SKM-1 treated with dmso at 0.1 percent for 144 hours (cell line): ENCODE data around the gene UBN2.
"Not testable (repeated sequence)": the region's sequence is repeated elsewhere in the genome, so short reads cannot be mapped to it uniquely, and the experiment has no call there.

ENCODE experiments used
- DNase-seq: peaks from one replicate; lab custom pipeline; 2025; ENCODE audit not compliant: unreplicated experiment; lab: John Stamatoyannopoulos, UW

Gene UBN2

DNA sequence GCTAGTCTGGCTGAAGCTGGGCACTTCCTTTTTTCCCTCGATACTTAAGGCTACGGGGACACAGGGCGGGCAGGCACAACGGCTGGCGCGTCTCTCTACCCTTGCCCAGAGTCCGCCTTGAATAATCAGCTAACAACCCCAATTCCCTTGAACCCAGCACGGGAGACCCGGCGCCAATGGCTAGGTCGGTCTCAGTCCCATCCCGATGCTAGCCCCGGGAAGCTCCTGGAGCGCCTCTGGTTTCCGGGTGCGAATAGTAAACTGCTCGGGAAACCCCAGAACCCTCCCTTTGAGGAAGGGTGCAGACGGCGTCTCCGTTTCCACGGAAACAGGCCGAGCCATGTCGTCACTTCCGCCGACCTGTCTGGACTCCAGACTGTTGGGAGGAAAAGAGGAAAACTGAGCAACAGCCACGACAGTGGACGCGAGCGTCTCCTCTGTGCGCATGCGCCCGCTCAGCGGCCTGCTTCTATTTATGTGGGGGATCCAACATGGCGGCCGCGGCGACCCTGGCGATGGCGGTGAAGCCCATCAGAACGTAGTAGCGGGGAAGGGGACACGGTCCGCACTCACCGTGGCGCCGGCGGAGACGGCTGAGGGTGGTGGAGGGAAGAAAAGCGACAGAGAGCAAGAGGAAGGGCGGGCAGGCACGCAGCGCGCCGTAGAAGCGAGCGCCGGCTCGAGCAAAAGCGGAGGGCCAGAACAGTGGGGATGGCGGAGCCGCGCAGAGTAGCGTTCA, at the start of gene UBN2:
UBN2 (plus strand) TSS at position 464 of the 739 bp plus-strand sequence; CDS start at position 712, 248 bp downstream.
- peak; percentile 94 for DNase-seq

DNA sequence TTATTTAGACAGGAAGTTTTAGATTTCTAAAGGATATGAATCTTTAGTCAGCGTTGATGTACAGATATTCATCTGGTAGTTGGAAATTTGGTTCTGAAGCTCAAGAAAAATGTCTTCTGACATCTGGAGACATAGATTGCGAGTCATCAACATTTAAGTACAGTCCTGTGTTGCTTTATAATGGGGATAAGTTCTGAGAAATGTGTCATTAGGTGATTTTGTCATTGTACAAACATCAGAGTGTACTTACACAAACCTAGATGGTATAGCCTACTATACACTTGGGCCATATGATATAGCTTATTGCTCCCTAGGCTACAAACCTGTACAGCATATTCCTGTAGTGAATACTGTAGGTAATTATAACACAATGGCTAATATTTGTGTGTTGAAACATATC, 49.6 kb upstream of the UBN2 start:
- no peak for DNase-seq

DNA sequence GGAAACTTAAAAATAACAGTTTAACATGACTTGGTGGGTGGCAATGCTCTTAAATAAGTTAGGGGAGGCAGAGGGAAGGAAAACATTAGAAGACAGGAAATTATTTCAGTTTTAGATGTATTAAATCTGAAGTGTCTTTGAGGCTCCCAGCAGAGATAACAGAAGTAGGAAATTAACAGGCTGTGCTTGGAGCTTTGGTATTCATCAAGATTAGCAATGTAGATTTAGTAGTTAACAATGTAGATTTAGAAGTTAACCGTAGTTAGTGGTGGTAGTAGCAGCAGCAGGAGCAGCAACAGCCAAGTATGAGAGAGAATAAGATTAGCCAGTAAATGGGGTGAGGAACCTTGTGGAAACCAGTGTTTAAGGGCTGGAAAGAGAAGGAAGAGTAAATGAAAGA, 48.7 kb upstream of the UBN2 start:
- no peak for DNase-seq

DNA sequence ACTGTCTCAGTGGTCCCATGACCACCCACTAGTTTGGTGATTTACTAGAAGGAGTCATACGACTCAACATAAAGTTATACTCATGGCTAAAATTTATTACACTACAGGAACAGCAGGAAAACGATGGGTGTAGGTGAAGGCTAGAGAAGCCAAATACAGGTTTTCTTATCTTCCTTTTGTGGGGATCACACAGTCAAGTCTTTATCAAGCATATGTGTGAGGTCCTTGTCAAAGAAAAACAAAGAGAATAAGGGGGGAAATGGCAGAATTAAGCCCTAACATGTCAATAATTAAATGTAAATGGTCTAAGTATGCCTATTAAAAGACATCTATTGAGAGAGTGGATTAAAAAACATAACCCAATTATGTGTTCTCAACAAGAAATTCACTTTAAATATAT, 47.8 kb upstream of the UBN2 start:
- DNase-seq = no peak

DNA sequence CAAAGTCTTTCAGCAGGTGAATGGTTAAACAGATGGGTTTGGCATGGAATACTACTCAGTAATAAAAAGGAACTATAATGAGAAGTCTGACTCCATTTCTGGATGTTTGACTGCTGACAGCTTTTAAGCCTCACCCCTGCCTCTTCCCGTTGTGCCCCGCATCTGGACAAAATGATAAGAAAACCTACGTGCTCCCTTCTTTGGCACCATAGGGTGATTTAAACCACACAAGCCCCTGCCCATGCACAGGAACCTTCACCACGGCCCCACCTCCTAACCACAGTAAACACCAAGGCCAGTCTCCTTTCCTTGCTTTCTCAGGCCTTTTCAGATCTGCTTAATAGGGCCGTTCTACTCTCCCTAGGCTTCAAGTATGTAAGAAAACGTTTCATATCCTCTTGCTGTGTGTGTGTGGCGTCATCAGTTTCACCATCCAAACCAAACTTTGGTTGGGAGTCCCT, 47.1 kb upstream of the UBN2 start:
- peak; percentile 11 for DNase-seq

DNA sequence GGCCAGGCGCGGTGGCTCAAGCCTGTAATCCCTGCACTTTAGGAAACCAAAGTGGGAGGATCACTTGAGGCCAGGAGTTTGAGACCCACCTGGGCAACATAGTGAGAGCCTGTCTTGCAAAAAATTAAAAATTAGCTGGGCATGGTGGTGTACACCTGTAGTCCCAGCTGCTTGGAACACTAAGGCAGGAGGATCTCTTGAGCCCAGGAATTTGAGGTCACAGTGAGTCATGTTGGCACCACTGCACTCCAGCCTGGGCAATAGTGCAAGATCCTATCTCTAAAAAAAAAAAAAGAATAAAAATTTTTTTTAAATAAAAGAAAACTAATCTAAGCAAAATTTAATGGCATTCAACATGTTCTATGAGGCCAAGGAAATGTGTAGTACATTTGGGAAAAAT, 44.9 kb upstream of the UBN2 start:
- no peak for DNase-seq

DNA sequence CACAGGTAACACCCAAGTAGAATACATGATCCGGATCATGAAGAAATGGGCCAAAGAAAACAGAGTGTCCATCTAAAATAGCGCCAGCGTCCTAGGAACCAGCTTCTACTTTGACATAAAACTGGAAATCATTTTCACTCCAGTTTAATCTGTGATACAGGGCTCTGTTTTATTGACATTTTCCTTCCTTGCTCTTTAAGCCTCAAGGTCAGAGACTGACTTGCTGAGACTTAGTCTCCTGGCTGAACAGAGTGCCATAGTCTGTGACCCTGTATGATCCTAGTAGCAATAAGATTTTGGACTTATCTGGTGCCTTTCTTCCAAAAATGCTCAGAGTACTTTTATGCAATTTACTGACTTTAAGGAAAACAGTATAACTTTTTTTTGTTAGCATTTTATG, 41.7 kb upstream of the UBN2 start:
- DNase-seq = no peak

DNA sequence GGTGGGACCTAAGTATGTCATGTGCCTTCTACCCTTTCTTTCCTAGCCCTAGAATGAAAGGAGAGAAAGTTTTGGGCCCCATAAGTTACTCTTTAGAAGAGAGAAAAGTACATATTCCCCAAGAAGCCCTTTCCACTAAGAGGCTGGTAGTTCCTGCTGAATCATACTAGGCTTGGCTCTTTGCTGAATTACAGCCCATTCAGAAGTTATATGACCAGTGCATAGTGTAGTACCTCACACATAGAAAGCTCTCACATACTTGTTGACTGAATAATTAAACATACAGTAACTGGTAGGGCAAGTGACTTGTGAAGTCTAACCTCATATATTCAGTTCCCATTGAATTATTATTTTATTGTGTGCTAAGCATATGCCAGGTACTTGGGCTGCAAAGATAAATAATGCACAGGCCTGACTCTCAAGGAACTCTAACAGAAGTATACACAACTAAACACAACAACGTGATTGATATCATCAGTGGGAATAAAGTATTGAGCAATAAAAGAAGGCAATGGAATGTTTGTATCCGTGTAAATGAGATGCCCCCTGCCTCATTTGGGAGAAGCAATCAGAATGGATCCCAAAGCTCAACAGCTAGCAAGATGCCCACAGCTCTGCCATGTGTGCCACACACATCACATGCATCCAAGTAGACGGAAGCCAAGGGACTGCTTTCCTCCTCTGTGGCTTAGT, 38.9 kb upstream of the UBN2 start:
- DNase-seq = no peak

DNA sequence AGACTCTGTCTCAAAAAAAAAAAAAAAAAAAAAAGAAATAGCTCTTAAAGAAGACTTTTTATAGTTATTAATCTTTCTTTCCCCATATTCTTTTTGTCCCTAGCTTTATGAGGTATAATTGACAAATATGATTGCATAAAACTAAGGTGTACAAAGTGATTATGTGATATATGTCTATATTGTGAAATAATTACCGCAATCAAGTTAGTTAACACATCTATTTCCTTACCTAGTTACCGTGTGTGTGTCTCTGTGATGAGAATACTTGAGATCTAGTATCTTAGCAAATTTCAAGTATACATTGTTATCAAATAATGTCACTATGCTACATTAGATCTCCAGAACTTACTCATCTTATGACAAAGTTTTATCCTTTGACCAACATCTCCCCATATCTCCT, 30.7 kb upstream of the UBN2 start:
- DNase-seq = no peak

DNA sequence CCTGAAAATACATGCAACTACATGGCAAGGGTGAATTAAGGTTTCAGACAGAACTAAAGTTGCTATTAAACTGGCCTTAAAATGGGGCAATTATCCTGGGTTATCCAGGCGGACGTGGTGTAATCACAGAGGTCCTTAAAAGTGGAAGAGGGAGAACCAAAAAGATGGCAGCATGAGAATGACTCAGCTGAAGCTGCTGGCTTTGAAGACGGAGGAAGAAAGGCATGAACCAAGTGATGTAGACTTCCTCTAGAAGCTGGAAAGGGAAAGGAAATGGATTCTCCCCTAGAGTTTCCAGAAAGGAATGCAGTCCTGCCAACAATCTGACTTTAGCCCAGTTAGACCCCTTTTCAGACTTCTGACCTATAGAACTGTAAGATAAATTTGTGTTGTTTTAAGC, 27.0 kb upstream of the UBN2 start:
- DNase-seq = no peak

DNA sequence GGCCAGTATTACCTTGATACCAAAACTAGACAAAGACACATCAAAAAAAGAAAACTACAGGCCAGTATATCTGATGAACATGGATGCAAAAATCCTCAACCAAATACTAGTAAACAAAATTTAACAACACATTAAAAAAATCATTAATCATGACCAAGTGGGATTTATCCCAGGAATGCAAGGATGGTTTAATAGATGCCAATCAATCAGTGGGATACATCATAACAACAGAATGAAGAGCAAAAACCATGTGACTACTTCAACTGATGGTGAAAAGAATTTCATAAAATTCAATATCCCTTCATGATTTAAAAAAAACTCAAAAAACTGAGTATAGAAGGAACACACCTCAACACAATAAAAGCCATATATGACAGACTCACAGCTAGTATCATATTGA, 25.2 kb upstream of the UBN2 start:
- no peak for DNase-seq

DNA sequence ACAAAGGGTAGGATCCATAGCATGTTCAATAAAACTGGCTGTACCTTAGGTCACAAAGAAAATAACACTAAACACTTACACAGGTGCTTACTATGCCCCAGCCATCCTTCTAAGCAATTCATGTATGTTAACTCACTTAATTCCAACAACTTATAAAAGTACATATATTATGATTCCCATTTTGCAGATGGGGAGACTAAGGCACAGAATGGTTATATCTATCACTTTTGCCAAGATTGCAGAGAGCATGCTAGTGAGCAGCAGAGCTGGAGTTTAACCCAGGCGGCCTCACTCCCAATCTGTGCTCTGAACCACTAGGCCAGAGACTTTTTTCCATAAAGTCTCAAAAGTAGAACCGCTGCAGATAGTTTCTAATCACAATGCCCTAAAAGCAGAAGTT, 18.9 kb upstream of the UBN2 start:
- no peak for DNase-seq

DNA sequence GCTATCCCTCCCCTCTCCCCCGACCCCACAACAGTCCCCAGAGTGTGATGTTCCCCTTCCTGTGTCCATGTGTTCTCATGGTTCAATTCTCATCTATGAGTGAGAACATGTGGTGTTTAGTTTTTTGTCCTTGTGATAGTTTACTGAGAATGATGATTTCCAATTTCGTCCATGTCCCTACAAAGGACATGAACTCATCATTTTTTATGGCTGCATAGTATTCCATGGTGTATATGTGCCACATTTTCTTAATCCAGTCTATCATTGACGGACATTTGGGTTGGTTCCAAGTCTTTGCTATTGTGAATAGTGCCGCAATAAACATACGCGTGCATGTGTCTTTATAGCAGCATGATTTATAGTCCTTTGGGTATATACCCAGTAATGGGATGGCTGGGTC, 17.5 kb upstream of the UBN2 start:
- not testable (repeated sequence) for DNase-seq

DNA sequence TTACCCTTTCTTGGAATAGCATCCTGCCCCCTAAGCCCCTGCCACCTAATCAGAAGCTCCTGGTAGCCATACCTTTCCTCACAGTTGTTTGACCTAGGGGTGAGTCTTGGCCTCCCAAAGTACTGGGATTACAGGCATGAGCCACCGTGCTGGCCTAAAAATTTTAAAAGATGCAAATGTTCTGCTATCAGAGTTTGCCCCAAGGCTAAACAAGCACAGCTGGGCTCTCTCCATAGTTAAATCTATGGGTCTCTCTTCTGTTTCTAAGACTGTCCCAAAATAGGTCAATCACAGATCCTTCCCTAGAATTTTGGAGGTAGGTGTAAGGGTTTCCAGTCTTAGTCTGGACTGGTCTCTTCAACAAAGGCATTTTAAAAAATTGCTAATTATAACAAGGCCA, 12.9 kb upstream of the UBN2 start:
- DNase-seq = no peak

DNA sequence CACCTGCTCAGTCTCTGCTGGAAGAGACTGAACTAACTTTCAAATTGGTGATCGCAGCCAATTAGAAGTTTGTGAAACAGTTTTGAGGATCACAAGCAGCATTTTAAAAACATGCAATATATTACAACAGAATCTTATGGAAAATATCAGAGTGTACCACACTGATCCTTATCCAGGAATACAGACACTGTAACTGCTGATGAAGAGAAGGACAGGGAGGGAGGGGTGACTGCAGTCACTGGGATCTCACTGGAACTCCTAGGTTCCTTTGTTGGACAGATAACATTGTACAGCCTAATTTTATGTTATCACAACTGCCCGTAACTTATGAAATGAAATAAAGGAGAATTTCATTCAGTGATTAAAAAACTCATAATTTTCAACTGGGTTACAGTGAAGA, 6.8 kb upstream of the UBN2 start:
- DNase-seq = no peak

DNA sequence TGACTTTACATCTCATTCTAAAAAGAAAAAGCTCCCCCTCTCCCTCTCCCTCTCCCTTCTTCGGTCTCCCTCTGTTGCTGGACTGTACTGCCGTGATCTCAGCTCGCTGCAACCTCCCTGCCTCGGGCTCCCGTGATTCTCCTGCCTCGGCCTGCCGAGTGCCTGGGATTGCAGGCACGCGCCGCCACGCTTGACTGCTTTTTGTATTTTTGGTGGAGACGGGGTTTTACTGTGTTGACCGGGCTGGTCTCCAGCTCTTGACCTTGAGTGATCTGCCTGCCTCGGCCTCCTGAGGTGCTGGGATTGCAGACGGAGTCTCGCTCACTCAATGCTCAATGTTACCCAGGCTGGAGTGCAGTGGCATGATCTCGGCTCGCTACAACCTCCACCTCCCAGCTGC, 6.2 kb upstream of the UBN2 start:
- not testable (repeated sequence) for DNase-seq

DNA sequence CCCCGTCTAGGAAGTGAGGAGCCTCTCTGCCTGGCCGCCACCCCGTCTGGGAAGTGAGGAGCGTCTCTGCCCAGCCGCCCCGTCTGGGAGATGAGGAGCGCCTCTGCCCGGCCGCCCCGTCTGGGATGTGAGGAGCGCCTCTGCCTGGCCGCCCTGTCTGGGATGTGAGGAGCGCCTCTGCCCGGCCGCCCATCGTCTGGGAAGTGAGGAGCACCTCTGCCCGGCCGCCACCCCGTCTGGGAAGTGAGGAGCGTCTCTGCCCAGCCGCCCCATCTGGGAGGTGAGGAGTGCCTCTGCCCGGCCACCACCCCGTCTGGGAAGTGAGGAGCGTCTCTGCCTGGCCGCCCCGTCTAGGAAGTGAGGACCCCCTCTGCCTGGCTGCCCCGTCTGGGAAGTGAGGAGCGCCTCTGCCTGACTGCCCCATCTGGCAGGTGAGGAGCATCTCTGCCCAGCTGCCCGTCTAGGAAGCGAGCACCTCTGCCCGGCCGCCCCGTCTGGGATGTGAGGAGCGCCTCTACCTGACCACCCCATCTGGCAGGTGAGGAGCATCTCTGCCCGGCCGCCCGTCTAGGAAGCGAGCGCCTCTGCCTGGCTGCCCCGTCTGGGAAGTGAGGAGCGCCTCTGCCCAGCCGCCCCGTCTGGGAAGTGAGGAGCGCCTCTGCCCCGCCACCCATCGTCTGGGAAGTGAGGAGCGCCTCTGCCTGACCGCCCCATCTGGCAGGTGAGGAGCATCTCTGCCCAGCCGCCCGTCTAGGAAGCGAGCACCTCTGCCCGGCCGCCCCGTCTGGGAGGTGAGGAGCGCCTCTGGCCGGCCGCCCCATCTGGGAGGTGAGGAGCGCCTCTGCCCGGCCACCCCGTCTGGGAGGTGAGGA, 5.5 kb upstream of the UBN2 start:
- DNase-seq = not testable (repeated sequence)

DNA sequence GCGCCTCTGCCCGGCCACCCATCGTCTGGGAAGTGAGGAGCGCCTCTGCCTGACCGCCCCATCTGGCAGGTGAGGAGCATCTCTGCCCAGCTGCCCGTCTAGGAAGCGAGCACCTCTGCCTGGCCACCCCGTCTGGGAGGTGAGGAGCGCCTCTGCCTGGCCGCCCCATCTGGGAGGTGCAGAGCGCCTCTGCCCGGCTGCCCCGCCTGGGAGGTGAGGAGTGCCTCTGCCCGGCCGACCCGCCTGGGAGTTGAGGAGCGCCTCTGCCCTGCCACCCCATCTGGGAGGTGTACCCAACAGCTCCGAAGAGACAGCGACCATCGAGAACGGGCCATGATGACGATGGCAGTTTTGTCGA, 4.9 kb upstream of the UBN2 start:
- DNase-seq = not testable (repeated sequence)

DNA sequence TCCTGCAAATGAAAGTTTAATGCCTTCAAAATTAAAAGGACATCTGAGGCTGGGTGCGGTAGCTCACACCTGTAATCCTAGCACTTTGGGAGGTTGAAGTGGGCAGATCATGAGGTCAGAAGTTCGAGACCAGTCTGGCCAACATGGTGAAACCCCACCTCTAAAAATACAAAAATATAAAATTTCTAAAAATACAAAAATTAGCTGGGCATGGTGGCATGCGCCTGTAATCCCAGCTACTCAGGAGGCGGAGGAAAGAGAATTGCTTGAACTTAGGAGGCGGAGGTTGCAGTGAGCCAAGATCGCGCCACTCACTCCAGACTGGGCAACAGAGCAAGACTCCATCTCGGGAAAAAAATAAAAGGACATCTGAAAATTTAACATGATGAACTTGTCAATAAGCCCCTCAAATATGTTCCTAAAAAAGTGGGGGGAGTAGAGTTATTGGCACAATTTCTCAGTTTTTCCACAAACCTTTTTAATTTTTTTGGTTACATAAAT, 4.0 kb upstream of the UBN2 start:
- not testable (repeated sequence) for DNase-seq

DNA sequence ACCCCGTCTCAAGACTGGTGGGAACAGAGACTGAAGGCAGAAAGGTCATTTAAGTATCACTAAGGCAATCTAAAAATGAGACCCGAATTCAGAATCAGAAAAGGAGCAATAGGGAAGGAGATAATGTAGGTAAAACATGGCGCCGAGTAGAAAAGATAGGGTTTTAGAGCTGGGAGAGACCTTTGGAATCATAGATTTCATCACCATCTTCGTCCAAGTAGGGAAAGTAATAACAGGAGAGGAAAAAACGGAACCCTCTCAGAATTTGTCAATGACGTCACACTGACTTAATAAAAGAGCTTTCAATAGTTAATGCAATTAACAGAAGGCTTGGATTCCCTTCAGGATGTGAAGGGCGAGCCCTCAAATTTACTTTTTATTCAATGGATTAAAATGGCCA, 1.0 kb upstream of the UBN2 start:
- DNase-seq = no peak

DNA sequence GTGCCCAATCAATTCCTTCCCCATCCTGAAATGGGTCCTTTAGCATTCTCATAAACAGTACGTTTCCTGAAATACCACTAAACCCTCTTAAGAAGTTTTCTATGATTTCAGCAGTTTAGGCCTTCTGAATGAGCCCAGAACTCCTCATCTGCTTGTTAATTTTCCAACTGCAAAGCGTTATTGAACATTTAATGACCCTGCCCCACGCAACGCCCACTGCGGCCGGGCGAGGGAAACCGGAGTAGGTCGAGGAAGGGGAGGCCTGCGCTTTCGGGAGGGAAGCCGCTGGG, 608 bp upstream of the UBN2 start:
- DNase-seq = peak; percentile 48
